Keratinocyte (primary cell): ENCODE measurements around the gene TYW1B. TPM values are rescaled to one million over a fixed set of nuclear protein-coding genes. Genes with fewer than 3 reads are reported as not detected.
"Not testable (repeated sequence)": the region's sequence is repeated elsewhere in the genome, so short reads cannot be mapped to it uniquely, and the experiment has no call there.

Experiments used
- DNase-seq: peaks from one replicate; pipeline ENCODE4 v3.0.0-alpha.2; 2011; ENCODE audit warnings: low read depth, missing footprints, low spot score
- FAIRE-seq: peaks from 2 replicates; lab custom pipeline; 2011; peaks lifted over from hg19 to GRCh38; lab: Jason Lieb, UNC
- H2AFZ ChIP-seq: 2 replicates; pipeline ENCODE4 v1.6.0; 2012; ENCODE audit warnings: low read length, control low read depth, inconsistent platforms; ENCODE audit not compliant: control insufficient read depth
- H3K27ac ChIP-seq: 2 replicates; pipeline ENCODE4 v1.5.1; 2011; ENCODE audit warnings: low read length; ENCODE audit not compliant: control insufficient read depth, insufficient read depth
- H3K27me3 ChIP-seq: 3 replicates; pipeline ENCODE4 v1.6.0; 2011; ENCODE audit warnings: low read length; ENCODE audit not compliant: control insufficient read depth, insufficient read depth; ENCODE audit errors: extremely low read depth
- H3K36me3 ChIP-seq, 2 experiments: 2 replicates in 1 of 2; 3 replicates in 1 of 2; pipeline ENCODE4 v1.5.1; 2011; ENCODE audit warnings: low read length in 2 of 2, mild to moderate bottlenecking in 1 of 2; ENCODE audit not compliant: control insufficient read depth in 2 of 2, insufficient read depth in 2 of 2; ENCODE audit errors: extremely low read depth in 1 of 2
- H3K4me1 ChIP-seq: 3 replicates; pipeline ENCODE4 v1.5.1; 2011; ENCODE audit warnings: low read length; ENCODE audit not compliant: control insufficient read depth, insufficient read depth; ENCODE audit errors: extremely low read depth
- H3K4me2 ChIP-seq: 3 replicates; pipeline ENCODE4 v1.6.0; 2011; ENCODE audit warnings: low read depth, low read length; ENCODE audit not compliant: control insufficient read depth, insufficient read depth; ENCODE audit errors: extremely low read depth
- H3K4me3 ChIP-seq, 3 experiments: fragments of 200-600 bp in 1 of 3; sonication (generic) in 1 of 3; 2 replicates in 2 of 3; 3 replicates in 1 of 3; pipeline ENCODE4 v1.5.1; 2011 to 2016; ENCODE audit warnings: low read length in 3 of 3, mild to moderate bottlenecking in 3 of 3, control low read depth in 2 of 3, inconsistent platforms in 1 of 3, low read depth in 1 of 3, mixed read lengths in 1 of 3, mixed run types in 1 of 3, moderate library complexity in 1 of 3; ENCODE audit not compliant: control insufficient read depth in 2 of 3, insufficient read depth in 2 of 3; ENCODE audit errors: extremely low read depth in 1 of 3
- H3K79me2 ChIP-seq: 2 replicates; pipeline ENCODE4 v1.6.0; 2012; ENCODE audit warnings: low read length; ENCODE audit not compliant: control insufficient read depth, insufficient read depth
- H3K9ac ChIP-seq: 3 replicates; pipeline ENCODE4 v1.6.0; 2011; ENCODE audit warnings: low read length; ENCODE audit not compliant: control insufficient read depth, insufficient read depth; ENCODE audit errors: extremely low read depth
- H3K9me1 ChIP-seq: 3 replicates; pipeline ENCODE4 v1.6.0; 2011; ENCODE audit warnings: low read length; ENCODE audit not compliant: control insufficient read depth, insufficient read depth; ENCODE audit errors: extremely low read depth
- H3K9me3 ChIP-seq: 2 replicates; pipeline ENCODE4 v1.5.1; 2012; ENCODE audit warnings: low read depth, low read length; ENCODE audit not compliant: control insufficient read depth
- H4K20me1 ChIP-seq: 3 replicates; pipeline ENCODE4 v1.6.0; 2011; ENCODE audit warnings: low read length; ENCODE audit not compliant: control insufficient read depth, insufficient read depth; ENCODE audit errors: extremely low read depth
- CTCF ChIP-seq, 3 experiments: IDR thresholded peaks in 1 of 3; conservative IDR thresholded peaks in 1 of 3; optimal IDR thresholded peaks in 1 of 3; 2 replicates in 2 of 3; 3 replicates in 1 of 3; pipeline versions ENCODE3 to v1.5.1; 2011; ENCODE audit warnings: low read length in 3 of 3, mild to moderate bottlenecking in 3 of 3, moderate library complexity in 2 of 3, control low read depth in 1 of 3, inconsistent platforms in 1 of 3; ENCODE audit not compliant: insufficient read depth in 2 of 3; ENCODE audit errors: extremely low read depth in 1 of 3
- EZH2 ChIP-seq: IDR thresholded peaks from one replicate; pipeline ENCODE4 v1.6.1; 2012; ENCODE audit warnings: inconsistent platforms, mild to moderate bottlenecking, low read length, moderate library complexity
- dilution Hi-C: fragments of 300-500 bp; cut with MboI; formaldehyde crosslinking; loops from one replicate; pipeline ENCODE4 v1.7.0; 2020; ENCODE audit warnings: low sequenced_read_pairs; ENCODE audit not compliant: extremely low pct_ligation_motif_present
- polyA plus RNA-seq, 5 experiments: library from polyadenylated mRNA; depleted of rRNA in 3 of 5; stranded (reverse) in 3 of 5; stranded (forward) in 1 of 5; unstranded in 1 of 5; fragments of >200 nt; gene quantifications; 1 replicate in 1 of 5; 2 replicates in 3 of 5; 3 replicates in 1 of 5; pipeline versions ENCODE4 v1.2.1 to v1.2.3, GENCODE V29; 2011 to 2012; ENCODE audit warnings: missing spikeins in 2 of 5, low read depth in 1 of 5, low replicate concordance in 1 of 5

TYW1B gene
- polyA plus RNA-seq, 1 donor (not counting 4 experiments of a cell fraction or from before 2014, with no cell fraction given) = 2.5 TPM

DNA sequence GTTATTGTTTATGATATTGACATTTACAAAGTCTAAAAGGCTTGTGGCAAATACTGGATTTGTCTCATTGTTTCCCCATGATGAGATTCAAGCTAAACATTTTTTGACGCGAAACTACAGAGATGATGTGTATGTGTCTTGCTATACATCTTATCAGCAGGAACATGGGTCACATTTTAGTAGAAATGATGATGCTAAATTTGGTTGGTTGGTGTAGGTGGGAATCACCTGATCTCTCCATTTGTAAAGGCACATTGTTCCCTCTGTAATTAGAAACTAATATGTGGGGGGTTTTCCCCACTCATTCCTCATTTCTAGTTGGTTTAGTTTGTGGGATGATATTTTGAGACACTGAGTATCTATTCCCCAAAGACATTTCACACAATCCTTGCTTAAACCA is 32.6 kb downstream of the TYW1B start:
- H3K4me2 ChIP-seq, H4K20me1 ChIP-seq, H3K79me2 ChIP-seq, H3K9ac ChIP-seq, H2AFZ ChIP-seq, H3K9me1 ChIP-seq, H3K9me3 ChIP-seq, DNase-seq, H3K27me3 ChIP-seq, H3K4me1 ChIP-seq, H3K4me3 ChIP-seq, H3K27ac ChIP-seq, H3K36me3 ChIP-seq, dilution Hi-C loops: not testable (repeated sequence)
- FAIRE-seq = peak; percentile 44

DNA sequence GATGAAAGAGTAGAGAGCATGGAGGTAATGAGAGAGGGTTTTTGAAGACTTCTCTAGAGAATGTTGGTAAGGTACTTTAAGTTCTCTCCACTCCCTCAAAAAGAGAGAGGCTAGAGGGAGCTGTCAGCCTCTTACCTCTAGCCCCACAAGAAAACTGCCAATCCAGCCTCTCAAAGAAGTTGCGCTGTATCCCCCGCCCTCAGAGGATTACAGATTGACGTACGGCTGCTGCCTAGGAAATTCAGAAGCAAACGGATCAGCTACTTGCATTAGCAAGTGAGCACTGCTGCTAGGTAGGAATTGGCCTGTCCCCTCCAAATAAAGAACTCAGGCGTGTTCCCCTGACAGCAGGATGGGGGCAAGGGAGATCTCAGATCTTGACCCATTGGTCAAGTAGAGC is 34.2 kb downstream of the TYW1B start:
- dilution Hi-C loops = no loop called here
- Histone ChIP-seq H4K20me1 (no peaks in the 10 kb centered on the region), H3K4me3 (no peak overlapping the region), H3K4me2 (no peak overlapping the region), H2AFZ (no peak overlapping the region), H3K27me3 (no peaks in the 10 kb centered on the region), H3K79me2 (no peaks in the 10 kb centered on the region), H3K4me1 (no peaks in the 10 kb centered on the region), H3K9me3 (no peaks in the 10 kb centered on the region), H3K27ac (no peak overlapping the region), H3K9me1 (no peaks in the 10 kb centered on the region), H3K36me3 (no peaks in the 10 kb centered on the region), H3K9ac (no peak overlapping the region)
- FAIRE-seq (no peak), DNase-seq (no peak)
- no peak for TF ChIP-seq CTCF (optimal IDR thresholded peaks at IDR 0.05 in 1 of 3, IDR thresholded peaks at IDR 0.05 in 1 of 3, conservative IDR thresholded peaks at IDR 0.05 in 1 of 3; ENCODE audit: extremely low read depth in 1 of 3, insufficient read depth in 2 of 3, low read length in 3 of 3)
- TF ChIP-seq EZH2 = no peak

DNA sequence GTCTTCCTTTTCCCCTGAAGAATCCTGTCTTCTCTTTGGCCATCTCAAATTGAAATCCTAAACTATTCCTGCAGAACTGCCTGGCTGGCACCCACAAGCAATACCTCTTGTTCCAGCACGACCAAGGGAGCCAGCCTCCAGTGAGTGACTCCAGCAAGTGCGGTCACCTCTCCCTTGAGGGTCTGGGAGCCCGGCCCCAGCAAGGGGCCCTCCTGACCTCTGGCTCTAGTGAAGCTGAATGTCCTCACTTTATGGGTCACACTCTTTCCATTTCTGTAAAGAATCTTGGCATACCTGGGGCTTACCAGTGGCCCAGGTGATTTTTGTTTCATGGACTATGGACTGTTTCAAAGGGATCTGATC is 37.3 kb downstream of the TYW1B start:
- FAIRE-seq, H3K9me1 ChIP-seq, H3K9ac ChIP-seq, H3K9me3 ChIP-seq, H2AFZ ChIP-seq, H3K4me3 ChIP-seq, DNase-seq, H3K36me3 ChIP-seq, H3K4me1 ChIP-seq, H3K27ac ChIP-seq, dilution Hi-C loops, H3K4me2 ChIP-seq, H4K20me1 ChIP-seq, H3K79me2 ChIP-seq, H3K27me3 ChIP-seq: not testable (repeated sequence)

DNA sequence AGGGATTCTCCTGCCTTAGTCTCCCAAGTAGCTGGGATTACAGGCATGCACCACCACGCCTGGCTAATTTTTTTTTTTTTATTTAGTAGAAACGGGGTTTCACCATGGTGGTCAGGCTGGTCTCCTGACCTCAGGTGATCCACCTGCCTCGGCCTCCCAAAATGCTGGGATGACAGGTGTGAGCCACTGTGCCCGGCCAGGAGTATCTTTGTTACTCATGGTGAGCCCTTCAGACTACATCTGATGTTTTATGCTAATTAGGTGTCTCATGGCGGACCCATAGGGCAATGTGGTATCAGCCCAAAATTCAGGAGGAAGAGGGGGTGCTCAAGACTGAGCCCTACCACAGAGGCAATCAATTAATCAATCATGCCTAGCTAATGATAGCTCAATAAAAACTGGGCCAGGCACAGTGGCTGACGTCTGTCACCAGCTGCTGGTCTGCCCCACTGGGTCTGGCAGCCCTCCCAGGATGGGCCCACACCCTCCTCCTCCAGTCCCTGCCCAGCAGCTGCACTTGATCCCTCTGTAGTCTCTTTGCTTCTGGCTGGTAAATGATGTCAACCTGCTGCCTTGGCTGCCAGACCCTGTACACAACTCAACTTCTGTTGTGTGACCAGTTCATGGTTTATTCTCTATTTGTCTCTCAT is 37.8 kb downstream of the TYW1B start:
- H3K4me3 ChIP-seq, H2AFZ ChIP-seq, H3K4me1 ChIP-seq, H3K9ac ChIP-seq, H3K27ac ChIP-seq, H3K4me2 ChIP-seq, dilution Hi-C loops, DNase-seq, H3K27me3 ChIP-seq, FAIRE-seq, H3K79me2 ChIP-seq, H3K9me3 ChIP-seq, H3K9me1 ChIP-seq, H4K20me1 ChIP-seq, H3K36me3 ChIP-seq: not testable (repeated sequence)
